GM23248 (cell line): ENCODE data around the gene SLC22A2. TPM values are rescaled to one million over a fixed set of nuclear protein-coding genes. Genes with fewer than 3 reads are reported as not detected.
A peak's percentile ranks its signal among the peaks of the same experiment; 100 is the strongest.
"Not testable (repeated sequence)": the region's sequence is repeated elsewhere in the genome, so short reads cannot be mapped to it uniquely, and the experiment has no call there.

Experiments
- DNase-seq: peaks from one replicate; pipeline ENCODE4 v3.0.0-alpha.2; 2015
- H2AFZ ChIP-seq: fragments of 200-600 bp; sonication (generic); 2 replicates; pipeline ENCODE4 v1.6.1; 2016; ENCODE audit warnings: antibody characterized with exemption
- H3F3A ChIP-seq: fragments of 200-600 bp; sonication (generic); 2 replicates; pipeline ENCODE4 v1.6.1; 2016; ENCODE audit warnings: mild to moderate bottlenecking, antibody characterized with exemption, mixed run types; ENCODE audit not compliant: insufficient read depth
- H3K27ac ChIP-seq: fragments of 200-600 bp; sonication (generic); 2 replicates; pipeline ENCODE4 v1.5.1; 2016; ENCODE audit warnings: mild to moderate bottlenecking
- H3K27me3 ChIP-seq: fragments of 200-600 bp; sonication (generic); replicated peaks from 2 replicates; pipeline ENCODE4 v1.6.1; 2016; ENCODE audit warnings: mild to moderate bottlenecking; ENCODE audit not compliant: insufficient read depth
- H3K36me3 ChIP-seq: fragments of 200-600 bp; sonication (generic); 2 replicates; pipeline ENCODE4 v1.6.1; 2016; ENCODE audit warnings: low read depth, mild to moderate bottlenecking
- H3K4me1 ChIP-seq: fragments of 200-600 bp; sonication (generic); 2 replicates; pipeline ENCODE4 v1.6.1; 2016; ENCODE audit warnings: mild to moderate bottlenecking; ENCODE audit not compliant: insufficient read depth
- H3K4me2 ChIP-seq: fragments of 200-600 bp; sonication (generic); one replicate; pipeline ENCODE4 v1.6.1; 2016; ENCODE audit warnings: mild to moderate bottlenecking; ENCODE audit not compliant: unreplicated experiment
- H3K4me3 ChIP-seq: fragments of 200-600 bp; sonication (generic); 2 replicates; pipeline ENCODE4 v1.5.1; 2016; ENCODE audit warnings: mild to moderate bottlenecking
- H3K79me2 ChIP-seq: fragments of 200-600 bp; sonication (generic); 2 replicates; pipeline ENCODE4 v1.6.1; 2016; ENCODE audit warnings: mild to moderate bottlenecking; ENCODE audit not compliant: insufficient read depth
- H3K9ac ChIP-seq: fragments of 200-600 bp; sonication (generic); 2 replicates; pipeline ENCODE4 v1.6.1; 2016; ENCODE audit warnings: mild to moderate bottlenecking
- H3K9me2 ChIP-seq: fragments of 200-600 bp; sonication (generic); 2 replicates; pipeline ENCODE4 v1.6.1; 2016; ENCODE audit warnings: mixed run types, mild to moderate bottlenecking, moderate library complexity; ENCODE audit not compliant: insufficient read depth
- H3K9me3 ChIP-seq: fragments of 200-600 bp; sonication (generic); one replicate; pipeline ENCODE4 v1.6.1; 2017; ENCODE audit warnings: low read depth
- H4K20me1 ChIP-seq: fragments of 200-600 bp; sonication (generic); 2 replicates; pipeline ENCODE4 v1.6.0; 2016; ENCODE audit not compliant: insufficient read depth
- EZH2 ChIP-seq: fragments of 200-600 bp; sonication (generic); IDR thresholded peaks from 2 replicates; pipeline ENCODE4 v1.6.1; 2018; ENCODE audit warnings: antibody characterized with exemption, mild to moderate bottlenecking; ENCODE audit not compliant: insufficient read depth, poor library complexity, severe bottlenecking
- EZH2phosphoT487 ChIP-seq: fragments of 200-600 bp; sonication (generic); IDR thresholded peaks from 2 replicates; pipeline ENCODE4 v1.6.1; 2018; ENCODE audit warnings: antibody characterized with exemption, moderate library complexity, mild to moderate bottlenecking, low read depth; ENCODE audit not compliant: insufficient read depth
- WGBS, 2 experiments: methylation state at CpG; one replicate each; pipeline ENCODE4 v1.1.6; 2015 to 2017; ENCODE audit warnings: low lambda C conversion rate in 2 of 2, low coverage in 1 of 2; ENCODE audit errors: missing lambda C conversion rate in 2 of 2; 5-methylcytosine and 5-hydroxymethylcytosine counted together
- in situ Hi-C: fragments of 300-500 bp; cut with MboI; formaldehyde crosslinking; loops from 2 replicates; pipeline ENCODE4 v1.15.0; 2020
- polyA plus RNA-seq: library from polyadenylated mRNA; unstranded; fragments of >200 nt; fragmentation: Nextera tagmentation; extraction: Ambion mirVana; gene quantifications from 2 replicates; pipeline ENCODE4 v1.2.1, GENCODE V29; 2016
- total RNA-seq: library from RNA; depleted of rRNA; stranded (reverse); fragments of >200 nt; shearing (Covaris generic); gene quantifications from 2 replicates; pipeline ENCODE4 v1.2.3, GENCODE V29; 2014

Gene SLC22A2
- total and polyA plus RNA-seq, 2 experiments from 2014 or later: not detected

GRCh38 chr6:160238278-160238711 lies 20.3 kb downstream of the SLC22A2 start:
- Histone ChIP-seq H3K9me2 (no peaks in the 10 kb centered on the region), H3K27ac (peak overlapping the region; percentile 17; the same call in 1 of the 2 replicates), H3K9me3 (no peaks in the 10 kb centered on the region), H2AFZ (no peak overlapping the region), H3F3A (no peaks in the 10 kb centered on the region), H3K4me1 (peaks cover 9% of the 10 kb centered on the region; the same call in 1 of the 2 replicates), H3K79me2 (no peaks in the 10 kb centered on the region), H3K27me3 (no peaks in the 10 kb centered on the region), H3K9ac (no peak overlapping the region), H3K36me3 (no peaks in the 10 kb centered on the region), H3K4me3 (no peak overlapping the region), H3K4me2 (no peak overlapping the region), H4K20me1 (no peaks in the 10 kb centered on the region)
- in situ Hi-C loops: no loop called here
- DNase-seq: peak; percentile 18
- TF ChIP-seq EZH2phosphoT487 (no peak), EZH2 (no peak)
- WGBS, 2 experiments: 1 to 6% methylated on average over 2 of the region's 2 CpGs

- H3K4me3 ChIP-seq, H3F3A ChIP-seq, H3K4me1 ChIP-seq, in situ Hi-C loops, H3K9me3 ChIP-seq, H3K79me2 ChIP-seq, H4K20me1 ChIP-seq, H3K4me2 ChIP-seq, H3K36me3 ChIP-seq, H3K27me3 ChIP-seq, H3K9ac ChIP-seq, H3K9me2 ChIP-seq, H2AFZ ChIP-seq, DNase-seq: not testable (repeated sequence)
- 35 to 50% methylated on average over 2 of the region's 2 CpGs for WGBS, 2 experiments
- H3K27ac ChIP-seq: peak overlapping the region; percentile 17; the same call in 1 of the 2 replicates
These were observed 20.9 kb downstream of the SLC22A2 start for GRCh38 chr6:160237597-160238275.

- H3K4me3 ChIP-seq, H3K27ac ChIP-seq, H3K4me1 ChIP-seq, H3K9me3 ChIP-seq, H2AFZ ChIP-seq, H3K36me3 ChIP-seq, H3K27me3 ChIP-seq, H3K79me2 ChIP-seq, DNase-seq, H4K20me1 ChIP-seq, H3K9me2 ChIP-seq, H3F3A ChIP-seq, H3K4me2 ChIP-seq, in situ Hi-C loops, H3K9ac ChIP-seq: not testable (repeated sequence)
- 2 to 4% methylated on average over 2 of the region's 2 CpGs for WGBS, 2 experiments
These were observed 22.3 kb downstream of the SLC22A2 start for GRCh38 chr6:160236235-160236872.

GRCh38 chr6:160233950-160234640 lies 24.5 kb downstream of the SLC22A2 start:
- in situ Hi-C loops, H3K27me3 ChIP-seq, H3K9ac ChIP-seq, H3K36me3 ChIP-seq, H4K20me1 ChIP-seq, H3K79me2 ChIP-seq, H3K4me3 ChIP-seq, H3K9me3 ChIP-seq, H3F3A ChIP-seq, H3K4me2 ChIP-seq, H3K4me1 ChIP-seq, H2AFZ ChIP-seq, H3K9me2 ChIP-seq, H3K27ac ChIP-seq, DNase-seq: not testable (repeated sequence)
- 71 to 78% methylated on average over 12 of the region's 12 CpGs for WGBS, 2 experiments
